ENCODE results near the gene ANGPTL7.

Gene ANGPTL7

GRCh38 chr1:11207898-11208611 is 18.9 kb downstream of the ANGPTL7 start:
- no peak for DNase-seq

GRCh38 chr1:11211461-11211860 is 22.3 kb downstream of the ANGPTL7 start:
- no peak for DNase-seq

DNA sequence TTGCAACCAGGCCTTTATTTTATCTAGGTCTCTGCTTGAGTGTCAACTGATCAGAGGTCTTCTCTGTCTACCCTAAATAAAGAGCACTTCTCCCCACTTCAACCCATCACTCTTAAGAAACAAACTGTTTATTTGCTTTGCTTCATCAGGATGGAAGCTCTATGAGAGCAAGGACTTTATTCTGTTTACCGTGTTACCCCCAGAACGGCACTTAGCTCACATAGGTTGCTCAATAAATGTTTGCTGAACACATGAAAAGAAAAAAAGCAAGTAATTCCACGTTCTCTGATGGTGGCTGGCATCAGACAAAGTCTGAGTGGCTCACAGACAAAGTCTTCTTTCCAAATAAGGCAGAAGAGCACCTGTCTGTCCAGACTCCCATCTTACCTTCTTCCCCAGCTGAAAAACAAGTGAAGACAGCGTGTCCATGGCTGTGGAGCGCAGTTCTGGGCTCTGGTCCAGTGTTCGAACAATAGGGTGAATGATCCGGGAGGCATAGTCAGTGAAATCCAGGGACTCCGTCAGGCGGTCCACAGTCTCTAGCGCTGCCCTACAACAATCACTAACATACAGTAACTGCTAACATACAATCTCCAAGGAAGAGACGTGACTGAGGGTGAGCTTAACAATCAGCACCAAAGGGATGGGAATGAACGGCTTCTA is 22.9 kb downstream of the ANGPTL7 start:
- DNase-seq = no peak

- DNase-seq = no peak
Measured at GRCh38 chr1:11214698-11215380, 25.7 kb downstream of the ANGPTL7 start.

DNA sequence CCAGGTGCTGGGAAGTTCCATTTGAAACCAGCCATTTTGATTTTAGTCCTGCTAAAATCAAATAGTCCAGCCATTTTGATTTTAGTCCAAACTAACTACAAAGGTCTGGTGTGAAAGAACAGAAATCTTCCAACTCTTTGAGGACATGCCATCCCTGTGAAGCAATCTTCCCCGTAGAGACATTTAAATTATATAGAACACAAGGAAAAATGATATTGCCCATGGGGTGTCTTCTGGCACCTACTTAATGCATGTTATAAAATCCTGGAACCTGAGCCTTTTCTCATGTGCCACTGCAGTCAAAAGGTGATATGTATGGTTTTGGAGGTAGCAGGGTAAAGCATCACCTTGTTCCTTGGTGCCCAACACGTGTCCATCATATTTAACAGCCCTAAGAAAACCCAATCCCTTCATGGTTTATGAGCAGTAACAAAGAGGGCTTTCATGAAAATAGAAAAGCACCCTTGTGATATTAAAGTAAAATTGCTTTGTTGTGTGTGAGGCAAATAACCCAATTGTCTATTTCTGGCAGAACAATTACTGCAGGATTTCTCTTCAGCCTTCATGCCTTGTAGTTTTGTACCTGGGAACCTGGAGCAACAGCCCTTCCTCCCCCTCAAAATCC is 26.3 kb downstream of the ANGPTL7 start:
- no peak for DNase-seq

- no peak for DNase-seq
Measured at GRCh38 chr1:11216074-11216473, 26.9 kb downstream of the ANGPTL7 start.

GRCh38 chr1:11227106-11228077 is 38.2 kb downstream of the ANGPTL7 start:
- DNase-seq = no peak

DNA sequence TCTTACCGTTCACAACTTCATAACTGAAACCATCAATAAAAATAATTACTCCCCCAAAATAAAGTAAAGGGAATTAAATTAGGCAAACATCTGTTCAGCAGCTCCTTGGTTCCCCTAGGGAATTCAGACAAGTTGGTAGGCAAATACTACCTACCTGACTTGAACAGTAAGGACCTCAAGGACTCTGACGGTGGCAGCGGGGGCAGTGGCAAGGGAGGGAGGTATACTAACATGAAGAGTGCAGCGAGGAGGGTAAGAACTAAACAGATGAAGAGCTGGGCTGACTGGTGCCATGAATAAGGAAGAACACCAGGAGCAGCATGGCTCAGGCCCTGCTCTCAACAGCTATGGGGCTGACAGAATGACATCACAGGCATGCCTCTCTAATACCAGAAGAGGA is 40.0 kb downstream of the ANGPTL7 start:
- no peak for DNase-seq

DNA sequence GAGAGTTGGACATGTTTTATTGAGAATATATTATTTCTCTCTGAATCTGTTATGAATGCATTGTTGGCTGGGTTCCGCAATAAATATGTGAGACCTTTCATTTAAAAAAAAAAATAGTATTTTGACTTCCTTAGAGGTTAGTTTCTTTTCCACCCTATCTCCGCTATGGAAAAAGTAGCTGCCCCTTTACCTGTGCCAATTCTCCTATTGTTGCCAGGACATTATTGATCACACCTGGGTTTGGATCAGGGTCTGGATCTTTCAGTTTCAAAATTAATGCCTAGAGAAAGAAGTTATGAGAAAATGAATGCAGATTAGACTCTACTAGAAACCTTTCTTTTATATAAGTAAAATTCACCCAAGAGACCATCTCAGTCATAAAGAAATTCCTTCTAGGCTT is 44.1 kb downstream of the ANGPTL7 start:
- DNase-seq = no peak

- no peak for DNase-seq
Measured at GRCh38 chr1:11237356-11237755, 48.2 kb downstream of the ANGPTL7 start.

DNA sequence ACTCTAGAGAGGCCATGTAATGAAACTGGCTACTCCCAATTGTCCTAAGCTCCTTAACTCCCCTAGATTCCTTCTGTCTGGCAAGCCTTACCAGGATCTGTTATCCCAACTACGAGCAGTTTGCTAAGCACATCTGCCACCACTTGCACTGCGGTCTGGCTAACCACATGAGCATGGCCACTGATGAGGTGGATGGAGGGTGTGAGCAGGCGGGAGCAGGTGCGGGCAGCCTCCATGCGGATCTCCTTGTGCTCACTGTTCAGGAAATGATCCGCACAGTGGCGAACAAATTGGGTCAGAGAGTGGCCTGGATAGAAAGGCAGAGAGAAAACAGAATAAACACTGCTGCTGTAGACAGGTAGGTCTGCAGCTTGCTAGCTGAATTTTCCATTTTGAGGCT is 49.2 kb downstream of the ANGPTL7 start:
- DNase-seq = no peak

DNA sequence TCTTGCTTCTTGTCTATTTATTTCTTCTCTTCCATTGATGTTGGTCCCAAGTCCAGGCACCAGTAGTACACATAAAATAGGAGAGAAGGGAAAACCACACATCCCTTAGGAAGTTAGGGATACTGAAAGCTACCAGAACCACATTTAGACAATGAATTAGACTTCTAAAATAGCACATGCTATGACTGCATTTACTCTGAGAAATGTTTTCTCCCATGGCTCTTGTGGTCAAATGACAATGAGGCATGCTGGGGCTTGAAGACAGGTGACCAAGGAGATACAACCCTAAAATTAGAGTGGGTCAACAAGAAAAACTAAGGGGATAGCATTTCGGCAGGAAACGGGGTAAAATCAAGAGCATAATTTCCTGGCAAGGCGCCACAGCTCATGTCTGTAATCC is 56.1 kb downstream of the ANGPTL7 start:
- no peak for DNase-seq
